GM23338 (cell line): ENCODE data around the gene CKS1B. TPM values are rescaled to one million over a fixed set of nuclear protein-coding genes. Genes with fewer than 3 reads are reported as not detected.

Source experiments
- ATAC-seq: fragments of 200-7000 bp; cut with Tn5 transposase; 3 replicates; pipeline ENCODE4 v1.9.1; 2020
- DNase-seq: peaks from one replicate; pipeline ENCODE4 v3.0.0-alpha.2; 2015; ENCODE audit warnings: low spot score
- H2AFZ ChIP-seq: fragments of 200-600 bp; sonication (generic); 2 replicates; pipeline ENCODE4 v1.8.0; 2016; ENCODE audit warnings: antibody characterized with exemption, mild to moderate bottlenecking, moderate library complexity
- H3F3A ChIP-seq: fragments of 200-600 bp; sonication (generic); replicated peaks from 2 replicates; pipeline ENCODE4 v1.8.0; 2017; ENCODE audit warnings: antibody characterized with exemption, mixed run types, low read depth
- H3K27ac ChIP-seq: fragments of 200-600 bp; sonication (generic); 2 replicates; pipeline ENCODE4 v1.6.1; 2016; ENCODE audit warnings: low read depth
- H3K27me3 ChIP-seq: fragments of 200-600 bp; sonication (generic); 2 replicates; pipeline ENCODE4 v1.8.0; 2016; ENCODE audit warnings: mild to moderate bottlenecking, mixed run types, moderate library complexity; ENCODE audit not compliant: insufficient read depth
- H3K36me3 ChIP-seq: fragments of 200-600 bp; sonication (generic); 2 replicates; pipeline ENCODE4 v1.8.0; 2016; ENCODE audit warnings: mild to moderate bottlenecking; ENCODE audit not compliant: insufficient read depth
- H3K4me1 ChIP-seq: fragments of 200-600 bp; sonication (generic); 2 replicates; pipeline ENCODE4 v1.8.0; 2016; ENCODE audit warnings: mild to moderate bottlenecking, moderate library complexity; ENCODE audit not compliant: insufficient read depth
- H3K4me2 ChIP-seq: fragments of 200-600 bp; sonication (generic); 2 replicates; pipeline ENCODE4 v1.7.1; 2017; ENCODE audit warnings: mixed run types
- H3K4me3 ChIP-seq: fragments of 200-600 bp; sonication (generic); 2 replicates; pipeline ENCODE4 v1.6.1; 2016; ENCODE audit warnings: mixed run types
- H3K79me2 ChIP-seq: fragments of 200-600 bp; sonication (generic); replicated peaks from 2 replicates; pipeline ENCODE4 v1.8.0; 2017; ENCODE audit warnings: mild to moderate bottlenecking; ENCODE audit not compliant: insufficient read depth
- H3K9me2 ChIP-seq: fragments of 200-600 bp; sonication (generic); 2 replicates; pipeline ENCODE4 v1.8.0; 2017; ENCODE audit not compliant: insufficient read depth
- H4K20me1 ChIP-seq: fragments of 200-600 bp; sonication (generic); replicated peaks from 2 replicates; pipeline ENCODE4 v1.8.0; 2017; ENCODE audit warnings: mild to moderate bottlenecking; ENCODE audit not compliant: insufficient read depth
- H3K27ac Mint-ChIP-seq: 2 replicates; pipeline ENCODE4 v1.8.0; 2020; ENCODE audit warnings: inconsistent platforms, mild to moderate bottlenecking, moderate library complexity, mixed read lengths
- H3K27me3 Mint-ChIP-seq: 3 replicates; pipeline ENCODE4 v1.8.0; 2022; ENCODE audit warnings: low read depth, mild to moderate bottlenecking, moderate library complexity, mixed read lengths, inconsistent platforms; ENCODE audit not compliant: insufficient read depth, poor library complexity
- H3K36me3 Mint-ChIP-seq: 3 replicates; pipeline ENCODE4 v1.8.0; 2021; ENCODE audit warnings: low read depth, mild to moderate bottlenecking, inconsistent platforms, moderate library complexity, mixed read lengths
- H3K4me1 Mint-ChIP-seq: 3 replicates; pipeline ENCODE4 v1.8.0; 2020; ENCODE audit warnings: mild to moderate bottlenecking, inconsistent platforms, mixed read lengths
- H3K4me3 Mint-ChIP-seq: 3 replicates; pipeline ENCODE4 v1.8.0; 2021; ENCODE audit warnings: moderate library complexity, mild to moderate bottlenecking, inconsistent platforms, mixed read lengths
- H3K9me3 Mint-ChIP-seq: 3 replicates; pipeline ENCODE4 v1.8.0; 2020; ENCODE audit warnings: moderate library complexity, mild to moderate bottlenecking, inconsistent platforms, mixed read lengths
- ETS1 ChIP-seq: IDR thresholded peaks from 2 replicates; pipeline ENCODE4 v1.6.1; 2016; ENCODE audit warnings: antibody characterized with exemption
- EZH2phosphoT487 ChIP-seq: fragments of 200-600 bp; sonication (generic); IDR thresholded peaks from one replicate; pipeline ENCODE4 v1.8.1; 2018; ENCODE audit warnings: antibody characterized with exemption; ENCODE audit not compliant: unreplicated experiment
- JUNB ChIP-seq: IDR thresholded peaks from one replicate; pipeline ENCODE4 v1.6.1; 2016; ENCODE audit warnings: antibody characterized with exemption; ENCODE audit not compliant: unreplicated experiment
- polyA plus RNA-seq: library from polyadenylated mRNA; unstranded; fragments of >200 nt; fragmentation: Nextera tagmentation; extraction: Ambion mirVana; gene quantifications from 2 replicates; pipeline ENCODE4 v1.2.1, GENCODE V29; 2016
- total RNA-seq: library from RNA; depleted of rRNA; stranded (reverse); fragments of >200 nt; shearing (Covaris generic); gene quantifications from 2 replicates; pipeline ENCODE4 v1.2.3, GENCODE V29; 2014
- TF ChIP-seq, protein P1 (sequence below): IDR thresholded peaks from one replicate; pipeline ENCODE4 v1.6.1; 2018; ENCODE audit warnings: antibody characterized with exemption; ENCODE audit not compliant: unreplicated experiment

Gene CKS1B
- total and polyA plus RNA-seq, 2 experiments from 2014 or later = 296 to 617 TPM

DNA sequence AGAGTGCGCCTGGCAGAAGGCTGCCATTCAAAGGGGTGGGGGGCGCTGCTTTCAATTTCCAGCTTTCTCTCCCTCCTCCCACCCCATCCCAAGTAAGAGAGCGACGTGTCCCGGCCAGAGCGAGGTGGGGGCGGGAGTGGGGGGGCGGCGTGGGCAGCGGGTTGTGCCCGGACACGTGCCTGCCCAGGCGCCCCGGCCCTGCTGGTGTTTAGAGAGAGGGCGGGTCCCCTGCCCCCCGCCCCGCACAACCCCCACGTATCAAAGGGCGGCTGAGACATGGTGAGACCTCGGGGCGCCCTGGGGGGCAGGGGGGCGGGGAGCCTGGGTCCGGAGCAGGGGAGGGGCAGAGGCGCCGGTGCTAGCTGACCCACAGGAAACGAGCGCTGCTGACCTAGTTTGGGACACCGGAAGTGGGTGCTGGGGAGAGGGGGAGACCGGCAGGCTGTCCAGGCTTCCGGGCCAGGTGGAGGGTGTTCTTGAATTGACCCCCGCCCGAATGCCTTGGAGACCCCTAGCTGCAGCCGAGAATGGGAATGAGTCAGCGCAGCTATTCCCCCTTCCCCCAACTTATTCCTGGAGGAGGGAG, 29.4 kb downstream of the CKS1B start:
- H3K4me3 ChIP-seq = peak overlapping the region; percentile 96
- peaks cover 4% of the 10 kb centered on the region; the same call in 1 of the 3 replicates for H3K36me3 Mint-ChIP-seq
- peak overlapping the region; percentile 95 for H3K27ac Mint-ChIP-seq
- 0 out of 2 replicates have a peak overlapping the region, but pooled peaks have one; percentile 66 for H3K27ac ChIP-seq
- no peaks in the 10 kb centered on the region for H3K9me3 Mint-ChIP-seq
- H3K27me3 ChIP-seq = no peaks in the 10 kb centered on the region
- H3F3A ChIP-seq = peaks cover 16% of the 10 kb centered on the region
- H3K27me3 Mint-ChIP-seq = peaks cover 21% of the 10 kb centered on the region
- TF ChIP-seq ETS1 (peak; percentile 67; the same call in 1 of the 2 replicates), JUNB (no peak)
- TF ChIP-seq, protein P1, sequence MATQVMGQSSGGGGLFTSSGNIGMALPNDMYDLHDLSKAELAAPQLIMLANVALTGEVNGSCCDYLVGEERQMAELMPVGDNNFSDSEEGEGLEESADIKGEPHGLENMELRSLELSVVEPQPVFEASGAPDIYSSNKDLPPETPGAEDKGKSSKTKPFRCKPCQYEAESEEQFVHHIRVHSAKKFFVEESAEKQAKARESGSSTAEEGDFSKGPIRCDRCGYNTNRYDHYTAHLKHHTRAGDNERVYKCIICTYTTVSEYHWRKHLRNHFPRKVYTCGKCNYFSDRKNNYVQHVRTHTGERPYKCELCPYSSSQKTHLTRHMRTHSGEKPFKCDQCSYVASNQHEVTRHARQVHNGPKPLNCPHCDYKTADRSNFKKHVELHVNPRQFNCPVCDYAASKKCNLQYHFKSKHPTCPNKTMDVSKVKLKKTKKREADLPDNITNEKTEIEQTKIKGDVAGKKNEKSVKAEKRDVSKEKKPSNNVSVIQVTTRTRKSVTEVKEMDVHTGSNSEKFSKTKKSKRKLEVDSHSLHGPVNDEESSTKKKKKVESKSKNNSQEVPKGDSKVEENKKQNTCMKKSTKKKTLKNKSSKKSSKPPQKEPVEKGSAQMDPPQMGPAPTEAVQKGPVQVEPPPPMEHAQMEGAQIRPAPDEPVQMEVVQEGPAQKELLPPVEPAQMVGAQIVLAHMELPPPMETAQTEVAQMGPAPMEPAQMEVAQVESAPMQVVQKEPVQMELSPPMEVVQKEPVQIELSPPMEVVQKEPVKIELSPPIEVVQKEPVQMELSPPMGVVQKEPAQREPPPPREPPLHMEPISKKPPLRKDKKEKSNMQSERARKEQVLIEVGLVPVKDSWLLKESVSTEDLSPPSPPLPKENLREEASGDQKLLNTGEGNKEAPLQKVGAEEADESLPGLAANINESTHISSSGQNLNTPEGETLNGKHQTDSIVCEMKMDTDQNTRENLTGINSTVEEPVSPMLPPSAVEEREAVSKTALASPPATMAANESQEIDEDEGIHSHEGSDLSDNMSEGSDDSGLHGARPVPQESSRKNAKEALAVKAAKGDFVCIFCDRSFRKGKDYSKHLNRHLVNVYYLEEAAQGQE = peak; percentile 2
- peaks cover 25% of the 10 kb centered on the region for H3K4me1 ChIP-seq
- H3K9me2 ChIP-seq = no peaks in the 10 kb centered on the region
- H3K79me2 ChIP-seq = peaks cover 40% of the 10 kb centered on the region
- peak overlapping the region; percentile 92 for H3K4me3 Mint-ChIP-seq
- DNase-seq (peak; percentile 87), ATAC-seq (peak; percentile 4)
- H3K4me2 ChIP-seq = peak overlapping the region; percentile 96
- H2AFZ ChIP-seq = no peak overlapping the region
- H4K20me1 ChIP-seq = no peaks in the 10 kb centered on the region; the same call in 1 of the 2 replicates
- H3K4me1 Mint-ChIP-seq = peaks cover 39% of the 10 kb centered on the region
- H3K36me3 ChIP-seq = no peaks in the 10 kb centered on the region

GRCh38 chr1:155004352-155005075, 30.0 kb downstream of the CKS1B start:
- Mint-ChIP-seq H3K27ac (peak overlapping the region; percentile 95), H3K9me3 (no peaks in the 10 kb centered on the region), H3K4me1 (peaks cover 40% of the 10 kb centered on the region), H3K36me3 (peaks cover 4% of the 10 kb centered on the region; the same call in 1 of the 3 replicates), H3K4me3 (peak overlapping the region; percentile 92), H3K27me3 (peaks cover 20% of the 10 kb centered on the region)
- peak overlapping the region; percentile 96 for H3K4me3 ChIP-seq
- peaks cover 40% of the 10 kb centered on the region for H3K79me2 ChIP-seq
- DNase-seq (no peak), ATAC-seq (no peak)
- H3K27ac ChIP-seq = 0 out of 2 replicates have a peak overlapping the region, but pooled peaks have one; percentile 66
- no peaks in the 10 kb centered on the region for H3K36me3 ChIP-seq
- H4K20me1 ChIP-seq = peaks cover under 1% of the 10 kb centered on the region; the same call in 1 of the 2 replicates
- no peaks in the 10 kb centered on the region for H3K27me3 ChIP-seq
- no peak for TF ChIP-seq EZH2phosphoT487
- H3K4me2 ChIP-seq = peak overlapping the region; percentile 96
- H3F3A ChIP-seq = peaks cover 16% of the 10 kb centered on the region
- no peaks in the 10 kb centered on the region for H3K9me2 ChIP-seq
- no peak overlapping the region for H2AFZ ChIP-seq
- peaks cover 27% of the 10 kb centered on the region for H3K4me1 ChIP-seq
